ENCODE data around the gene CAMK2D.

- TF ChIP-seq CTCF (IDR thresholded peaks at IDR 0.05; ENCODE audit: low read length): no peak
- TF ChIP-seq EZH2 (optimal IDR thresholded peaks at IDR 0.05; ENCODE audit: low read depth, low read length): no peak
- TF ChIP-seq EZH2phosphoT487 (IDR thresholded peaks at IDR 0.05; ENCODE audit: low read length): no peak
Observed at GRCh38 chr4:113764720-113765264, 3.3 kb upstream of the CAMK2D start.
